ENCODE data around the gene CDC73. TPM values are rescaled to one million over a fixed set of nuclear protein-coding genes. Genes with fewer than 3 reads are reported as not detected.

Gene CDC73
- total and polyA plus RNA-seq, 9 of the 15 experiments (the other 6 are each of a cell fraction or from before 2014, with no cell fraction given) = 19.0 to 61.7 (median 30.1) TPM

DNA sequence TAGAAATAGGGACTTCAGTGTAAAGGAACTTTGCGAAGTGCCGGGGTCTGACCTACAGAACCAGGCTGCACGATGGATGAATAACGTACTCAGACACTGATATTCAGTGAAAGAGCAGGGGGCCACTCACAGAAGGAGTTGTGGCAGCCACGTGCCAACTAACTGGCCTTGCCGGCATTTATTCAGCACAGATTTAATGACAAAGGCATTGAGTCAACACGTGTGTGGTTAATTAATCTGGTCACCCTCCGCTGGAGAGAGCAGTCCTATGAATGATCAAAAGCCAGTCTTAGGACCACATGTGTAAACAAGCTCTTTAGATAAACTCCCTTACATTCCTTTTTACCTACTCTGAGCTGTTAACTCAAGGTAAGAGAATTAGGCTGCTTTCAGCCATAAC is 70.8 kb downstream of the CDC73 start:
- FAIRE-seq = no peak
- Histone ChIP-seq H3K4me1 (replicated peaks in 1 of 2; ENCODE audit: control insufficient read depth in 2 of 2, insufficient read depth in 2 of 2, low read length in 2 of 2) (no peaks in the 10 kb centered on the region), H3K9me1 (ENCODE audit: control insufficient read depth, insufficient read depth, low read length) (no peaks in the 10 kb centered on the region), H3K4me2 (ENCODE audit: insufficient read depth, low read length) (no peak overlapping the region), H3K27me3 (ENCODE audit: control insufficient read depth in 2 of 2, insufficient read depth in 2 of 2, low read length in 2 of 2) (no peaks in the 10 kb centered on the region), H3K9me3 (replicated peaks; ENCODE audit: control insufficient read depth, insufficient read depth, low read depth, low read length) (peaks cover 3% of the 10 kb centered on the region), H2AFZ (ENCODE audit: low read depth, low read length) (no peak overlapping the region), H3K36me3 (ENCODE audit: control insufficient read depth, insufficient read depth, low read length) (peaks cover 23% of the 10 kb centered on the region; the same call in 2 of the 3 replicates), H3K27ac (ENCODE audit: extremely low read depth, low read depth, low read length) (no peak overlapping the region), H3K79me2 (ENCODE audit: control insufficient read depth, insufficient read depth, low read length) (peaks cover 71% of the 10 kb centered on the region), H3K9ac (ENCODE audit: insufficient read depth in 1 of 2, low read depth in 2 of 2, low read length in 2 of 2) (no peak overlapping the region), H4K20me1 (replicated peaks; ENCODE audit: control insufficient read depth, insufficient read depth, low read length) (no peaks in the 10 kb centered on the region), H3K4me3 (no peak overlapping the region)
- in situ Hi-C loops (cut with MboI) (no loop called here), intact Hi-C loops (cut with micrococcal nuclease) (no loop called here)
- no TSS peak for BruUV-seq (replicated peaks)
- ChIA-PET POLR2A (no interaction called here), CTCF (ENCODE audit: low intra/inter-chr PET ratio) (no interaction called here)
- no peak for DNase-seq (ENCODE audit: extremely low read depth in 1 of 4, low spot score in 3 of 4)
- TF ChIP-seq COPS2 (conservative IDR thresholded peaks at IDR 0.05) (no peak), CBX3 (IDR thresholded peaks at IDR 0.05; ENCODE audit: borderline replicate concordance in 1 of 2, low read length in 2 of 2) (peak in 1 of 2 experiments; percentile 74; a peak in 1 of 3 replicates), HMBOX1 (IDR thresholded peaks at IDR 0.05) (no peak), FOXA3 (CRISPR knock-in tag; conservative IDR thresholded peaks at IDR 0.05 in 1 of 2, IDR thresholded peaks at IDR 0.05 in 1 of 2) (peak; percentile 87 to 90), ZBTB5 (IDR thresholded peaks at IDR 0.05) (no peak), ZNF655 (CRISPR knock-in tag; IDR thresholded peaks at IDR 0.05) (no peak), HBP1 (CRISPR knock-in tag; IDR thresholded peaks at IDR 0.05) (no peak), ZNF184 (CRISPR knock-in tag; IDR thresholded peaks at IDR 0.05) (no peak), FOXM1 (IDR thresholded peaks at IDR 0.05; ENCODE audit: low read depth) (no peak), FOXM1 (CRISPR knock-in tag; IDR thresholded peaks at IDR 0.05; ENCODE audit: low read depth) (no peak), HDAC1 (IDR thresholded peaks at IDR 0.05) (no peak), TRIM28 (IDR thresholded peaks at IDR 0.05) (peak; percentile 53; the same call in 1 of the 2 replicates), NEUROD1 (IDR thresholded peaks at IDR 0.05; ENCODE audit: borderline replicate concordance, low read depth, low read length, partially characterized antibody) (no peak)
- no peak for ATAC-seq
- 93% methylated on average over 8 of the region's 8 CpGs for WGBS (ENCODE audit: insufficient coverage, low coverage, missing lambda C conversion rate)
